HG03139 (cell line): ENCODE measurements around the gene LSM3.
"Not testable (repeated sequence)": the region's sequence is repeated elsewhere in the genome, so short reads cannot be mapped to it uniquely, and the experiment has no call there.

Source experiments
- ATAC-seq: cut with Tn5 transposase; IDR thresholded peaks from one replicate; pipeline ENCODE4 v1.9.1; 2021; ENCODE audit not compliant: unreplicated experiment

LSM3 gene

DNA sequence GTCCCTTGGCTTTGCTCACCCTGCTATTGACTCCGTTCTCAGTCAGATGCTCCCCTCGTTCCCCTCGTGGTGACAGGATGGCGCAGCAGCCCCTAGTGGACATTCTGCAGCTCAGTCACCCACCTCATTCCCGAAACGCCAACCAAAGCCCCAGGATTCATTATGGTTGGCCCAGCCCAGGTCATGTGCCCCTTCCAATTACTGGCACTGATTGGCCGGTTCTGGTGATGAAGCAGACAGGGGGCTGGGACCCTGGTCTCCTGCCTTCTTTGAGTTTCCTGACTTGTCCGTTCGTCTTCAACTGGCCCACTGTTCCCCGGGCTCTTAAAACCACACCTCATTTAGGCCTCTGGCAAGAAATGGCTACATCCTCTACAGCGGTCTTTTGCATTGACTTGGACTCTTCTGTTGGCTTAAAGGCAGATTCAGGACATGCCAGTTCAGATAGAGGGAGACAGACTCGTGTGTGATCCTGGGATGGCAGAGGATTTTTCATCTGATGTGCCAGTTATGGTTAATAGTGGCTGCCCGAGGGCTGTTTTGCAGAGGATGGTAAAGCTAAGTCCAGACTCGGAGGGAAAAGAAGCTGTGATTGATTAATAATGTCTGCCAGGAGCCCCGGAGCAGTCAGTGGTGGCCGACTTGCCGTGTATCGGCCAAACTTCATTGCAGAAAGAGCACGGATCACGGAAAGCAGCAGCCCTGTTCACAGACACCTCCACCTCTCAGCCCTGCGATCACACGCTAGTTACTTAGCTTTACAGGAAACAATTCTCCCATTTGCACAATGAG lies 37.8 kb downstream of the LSM3 start:
- ATAC-seq: no peak

DNA sequence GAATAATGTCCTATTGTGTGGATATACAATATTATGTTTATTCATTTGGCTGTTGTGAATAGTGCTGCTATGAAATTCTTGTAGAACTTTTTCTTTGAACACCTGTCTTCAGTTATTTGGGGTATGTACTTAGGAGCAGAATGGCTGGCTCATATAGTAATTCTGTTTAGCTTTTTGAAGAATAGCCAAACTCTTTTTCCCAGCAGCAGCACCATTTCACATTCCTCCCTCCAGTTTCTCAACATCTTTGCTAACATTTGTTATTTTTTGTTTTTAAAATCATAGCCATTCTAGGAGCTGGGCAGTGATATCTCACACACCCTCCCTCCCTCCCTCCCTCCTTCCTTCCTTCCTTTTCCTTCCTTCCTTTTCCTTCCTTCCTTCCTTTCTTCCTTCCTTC lies 39.7 kb downstream of the LSM3 start:
- no peak for ATAC-seq

- ATAC-seq: no peak
Measured at GRCh38 chr3:14220933-14221332, 42.3 kb downstream of the LSM3 start.

- no peak for ATAC-seq
Measured at GRCh38 chr3:14221902-14222301, 43.3 kb downstream of the LSM3 start.

DNA sequence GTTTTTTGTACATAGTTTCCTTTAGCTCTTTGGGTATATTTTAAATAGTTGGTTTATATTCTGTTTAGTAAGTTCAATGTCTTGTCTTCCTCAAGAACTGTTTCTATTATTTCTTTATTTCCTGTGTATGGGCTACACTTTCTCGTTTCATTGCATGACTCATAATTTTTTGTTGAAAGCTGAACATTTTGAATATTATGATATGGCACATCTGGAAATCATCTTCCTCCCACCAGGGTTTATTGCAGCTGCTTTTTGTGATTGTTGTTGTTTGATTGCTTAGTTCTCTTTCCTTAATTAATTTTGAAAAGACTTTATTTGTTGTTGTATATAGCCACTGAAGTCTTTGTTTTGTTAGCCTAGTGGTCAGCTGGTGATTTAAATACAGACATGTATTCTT lies 43.8 kb downstream of the LSM3 start:
- no peak for ATAC-seq

DNA sequence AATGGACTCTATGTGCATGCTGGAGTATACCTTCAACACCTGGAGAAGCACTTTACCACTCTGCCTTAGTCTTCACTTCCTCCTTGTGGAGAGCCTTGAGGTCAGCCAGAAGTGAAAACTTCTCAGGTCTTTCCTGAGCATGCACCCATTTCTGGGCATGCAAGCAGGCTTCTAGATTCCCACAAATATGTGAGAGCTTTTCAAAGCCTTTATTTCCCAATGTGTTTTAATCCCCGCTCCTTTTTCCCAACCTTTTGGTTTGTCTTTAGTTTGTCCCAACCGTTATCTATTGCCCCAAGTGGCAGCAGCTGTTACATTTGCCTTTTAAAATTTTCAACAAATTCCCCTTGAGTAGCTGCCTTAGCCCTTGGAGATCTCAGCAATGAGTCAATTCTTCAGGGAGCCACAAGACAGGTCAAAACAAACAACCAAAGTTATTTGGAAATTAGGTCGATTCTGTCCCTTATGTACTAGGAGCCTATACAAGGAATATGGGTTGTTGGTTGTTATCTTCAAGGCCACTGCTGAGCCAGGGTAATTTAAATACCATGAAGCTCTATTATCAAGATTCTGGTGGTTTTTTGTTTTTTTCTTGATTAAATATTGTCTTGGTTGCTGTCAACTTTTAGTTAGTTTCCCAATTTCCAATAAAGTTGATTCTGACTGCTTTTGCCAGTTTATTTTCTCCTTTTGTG lies 44.4 kb downstream of the LSM3 start:
- no peak for ATAC-seq

DNA sequence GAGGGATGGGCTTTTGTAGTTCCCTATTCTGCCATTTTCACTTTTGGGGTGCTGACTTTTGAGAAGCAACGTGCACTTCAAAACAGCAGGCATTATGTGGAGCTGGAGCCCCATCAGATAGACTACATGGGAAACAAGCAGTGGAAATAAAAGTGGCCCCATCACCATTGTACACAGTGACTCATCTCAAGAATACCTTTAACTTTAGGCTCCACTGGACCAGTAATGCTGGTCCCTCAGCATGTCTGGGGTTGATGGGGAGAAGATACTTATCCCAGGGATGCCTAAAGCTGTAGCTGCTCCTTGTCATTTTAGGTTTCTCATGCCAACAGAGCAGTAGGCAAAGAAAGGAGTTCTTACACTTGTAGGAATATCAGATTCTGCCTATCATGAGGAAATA lies 45.0 kb downstream of the LSM3 start:
- no peak for ATAC-seq

DNA sequence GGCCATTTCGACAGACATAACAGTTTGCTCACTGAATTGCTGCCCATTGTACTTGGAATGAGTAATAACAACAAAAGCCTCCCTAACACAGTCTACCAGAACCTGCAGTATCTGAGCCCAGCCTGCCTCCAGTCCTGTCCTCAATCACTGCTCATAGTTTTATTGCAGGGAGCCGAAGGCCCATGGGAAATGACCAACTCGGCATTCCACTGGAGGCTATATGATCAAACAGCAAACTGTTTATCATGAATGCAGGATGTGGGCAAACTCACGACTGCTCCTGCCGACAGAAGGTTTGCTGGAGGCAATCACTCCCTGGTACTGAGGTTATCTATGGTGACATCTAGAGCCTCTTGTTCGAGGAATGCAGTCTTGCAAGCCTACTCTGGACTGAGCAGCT lies 46.3 kb downstream of the LSM3 start:
- ATAC-seq: no peak

DNA sequence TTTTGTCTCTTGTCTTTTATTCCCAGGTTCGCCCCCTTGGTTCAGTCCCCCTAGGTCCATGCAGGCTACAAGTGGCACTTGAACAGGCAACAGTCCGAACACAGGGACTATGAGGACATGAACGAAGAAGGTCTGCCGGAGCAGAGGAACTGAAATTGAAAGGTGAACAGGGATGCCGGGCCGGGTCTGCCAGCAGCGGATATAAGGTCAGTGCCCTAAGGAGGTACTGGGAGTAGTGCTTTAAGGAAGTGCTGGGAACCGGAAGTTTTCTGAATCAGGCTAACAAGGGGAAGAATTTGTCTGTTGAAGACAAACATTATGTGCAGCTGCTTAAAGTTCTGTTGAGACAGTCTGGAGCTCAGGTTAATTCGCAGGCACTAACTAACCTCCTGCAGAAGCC lies 46.8 kb downstream of the LSM3 start:
- no peak for ATAC-seq

DNA sequence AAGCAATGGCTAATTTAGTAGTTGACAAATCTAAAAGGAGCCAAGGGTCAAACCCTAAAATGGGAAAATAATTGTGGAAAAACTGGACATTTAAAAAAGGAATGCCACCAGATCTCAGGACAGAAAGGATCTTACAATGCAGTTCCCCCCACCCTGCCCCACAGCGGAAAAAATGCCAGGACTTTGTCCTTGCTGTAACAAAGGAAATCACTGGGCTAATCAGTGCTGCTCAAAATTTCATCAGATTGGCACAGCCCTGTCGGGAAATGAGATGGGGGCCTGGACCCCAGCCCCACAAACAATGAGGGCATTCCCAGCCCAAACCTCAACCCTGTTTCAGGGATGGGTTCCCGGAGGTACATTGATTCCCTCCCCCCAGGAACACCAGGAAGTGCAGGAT lies 47.7 kb downstream of the LSM3 start:
- ATAC-seq: not testable (repeated sequence)

GRCh38 chr3:14227856-14228255 lies 49.2 kb downstream of the LSM3 start:
- ATAC-seq: no peak

DNA sequence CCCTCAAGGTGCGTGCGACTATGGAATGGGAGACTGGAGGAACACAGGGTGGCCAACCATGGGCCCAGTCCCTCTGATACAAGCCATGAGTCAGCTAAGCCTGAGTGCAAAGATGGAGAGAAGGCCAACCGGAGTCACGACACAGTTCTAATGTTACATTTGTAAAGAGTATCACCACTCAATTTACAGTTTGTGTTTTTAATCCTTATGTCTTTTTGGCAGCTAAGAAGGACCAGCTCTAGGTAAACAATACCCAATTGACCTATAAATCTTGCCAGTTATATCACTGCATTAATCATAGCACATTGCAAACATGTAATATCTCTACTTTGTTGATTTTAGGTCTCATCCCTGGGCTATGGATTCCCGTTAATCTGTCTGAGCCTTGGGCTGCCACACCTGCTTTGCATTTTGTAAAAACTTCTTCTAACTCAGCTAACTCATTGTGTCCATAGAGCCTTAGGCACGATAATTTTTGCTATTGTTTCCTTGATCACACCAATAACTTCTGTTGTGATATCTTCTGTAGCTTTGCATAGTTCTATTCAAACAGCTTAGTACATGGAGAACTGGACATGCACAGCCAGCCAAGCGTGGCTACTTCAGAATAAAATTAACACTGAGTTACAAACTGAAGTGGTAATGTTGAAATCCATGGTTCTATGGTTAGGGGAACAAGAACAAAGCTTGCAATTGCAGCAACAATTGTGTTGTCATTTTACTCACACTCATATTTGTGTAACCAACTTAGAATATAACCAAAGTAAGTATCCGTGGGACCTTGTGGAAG lies 50.3 kb downstream of the LSM3 start:
- ATAC-seq: no peak

GRCh38 chr3:14229695-14230094 lies 51.1 kb downstream of the LSM3 start:
- ATAC-seq: not testable (repeated sequence)

DNA sequence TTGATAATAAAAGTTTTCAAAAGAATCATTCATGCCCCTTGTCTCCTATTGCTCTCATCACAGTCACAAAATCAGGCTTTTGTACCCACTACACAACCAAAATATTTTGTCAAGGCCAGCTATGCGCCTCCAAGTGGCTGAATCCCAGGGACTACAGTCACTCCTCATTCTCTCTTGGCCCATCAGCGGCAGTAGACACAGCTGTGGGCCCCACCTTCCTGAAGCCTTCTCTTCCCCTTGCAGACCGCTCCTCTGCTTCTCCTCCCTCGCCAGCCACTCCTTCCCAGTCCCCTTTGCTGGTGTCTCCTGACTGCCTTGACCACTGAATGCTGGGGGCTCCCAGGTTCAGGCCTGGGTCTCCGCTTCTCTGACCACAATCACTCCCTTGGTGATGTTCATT lies 52.1 kb downstream of the LSM3 start:
- ATAC-seq: no peak

GRCh38 chr3:14231145-14231990 lies 52.8 kb downstream of the LSM3 start:
- ATAC-seq: no peak

DNA sequence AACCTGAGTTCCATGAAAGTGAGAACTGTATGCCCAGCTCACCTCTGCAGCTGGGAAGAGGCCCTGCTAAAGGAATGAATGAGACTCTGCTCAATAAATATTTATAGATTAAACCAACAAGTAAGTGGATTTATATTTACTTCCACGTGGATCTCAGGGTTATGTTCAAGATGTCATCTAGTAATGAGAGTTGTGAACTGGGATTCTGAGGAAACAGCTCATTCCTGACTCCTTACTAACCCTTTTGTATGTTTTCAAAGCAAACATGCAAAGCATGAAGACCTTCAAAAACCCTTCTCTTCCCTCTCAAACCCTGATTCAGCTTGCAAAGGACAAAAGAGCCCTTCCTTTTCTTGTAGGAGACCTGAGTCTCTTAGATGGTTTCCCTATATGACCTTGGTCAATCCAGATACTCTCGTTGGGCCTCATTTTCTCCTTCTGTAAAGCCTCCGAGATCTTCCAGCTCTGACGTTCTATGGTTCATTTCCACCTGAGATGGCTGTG lies 53.4 kb downstream of the LSM3 start:
- ATAC-seq: no peak

DNA sequence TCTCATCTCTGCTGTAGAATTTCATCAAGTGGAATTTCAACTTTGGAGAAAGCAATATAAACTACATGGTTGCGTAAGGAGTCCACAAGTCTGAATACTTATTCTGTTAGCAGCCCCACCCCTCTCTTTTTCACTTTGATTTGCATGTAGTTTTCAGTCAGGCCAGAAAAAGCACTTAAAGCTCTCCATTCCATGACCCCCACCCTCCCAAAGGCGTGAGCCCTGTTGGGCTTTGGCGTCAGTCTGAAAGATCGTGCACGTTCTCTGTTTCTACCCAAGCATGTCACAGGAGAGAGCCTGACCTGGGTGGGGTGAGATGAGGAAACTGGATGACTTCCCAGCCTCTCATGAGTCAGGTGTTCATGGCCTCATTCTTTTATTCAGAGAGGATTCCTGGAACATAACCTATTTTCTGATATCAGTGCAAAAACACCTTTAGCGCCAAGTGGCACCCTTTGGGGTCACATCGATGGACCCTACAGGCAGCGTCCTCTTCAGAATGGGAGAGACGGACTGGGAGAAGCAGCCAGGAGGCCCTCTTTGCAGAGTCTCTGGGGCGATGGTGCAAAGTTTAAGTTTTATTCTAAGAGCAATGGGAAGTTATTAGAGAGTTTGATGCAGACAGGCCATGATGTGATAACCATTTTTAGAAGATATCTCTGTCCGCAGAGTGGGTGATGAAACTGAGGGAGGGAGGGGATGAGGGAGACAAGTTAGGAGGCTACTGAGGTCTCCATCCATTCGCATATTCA lies 55.8 kb downstream of the LSM3 start:
- no peak for ATAC-seq

DNA sequence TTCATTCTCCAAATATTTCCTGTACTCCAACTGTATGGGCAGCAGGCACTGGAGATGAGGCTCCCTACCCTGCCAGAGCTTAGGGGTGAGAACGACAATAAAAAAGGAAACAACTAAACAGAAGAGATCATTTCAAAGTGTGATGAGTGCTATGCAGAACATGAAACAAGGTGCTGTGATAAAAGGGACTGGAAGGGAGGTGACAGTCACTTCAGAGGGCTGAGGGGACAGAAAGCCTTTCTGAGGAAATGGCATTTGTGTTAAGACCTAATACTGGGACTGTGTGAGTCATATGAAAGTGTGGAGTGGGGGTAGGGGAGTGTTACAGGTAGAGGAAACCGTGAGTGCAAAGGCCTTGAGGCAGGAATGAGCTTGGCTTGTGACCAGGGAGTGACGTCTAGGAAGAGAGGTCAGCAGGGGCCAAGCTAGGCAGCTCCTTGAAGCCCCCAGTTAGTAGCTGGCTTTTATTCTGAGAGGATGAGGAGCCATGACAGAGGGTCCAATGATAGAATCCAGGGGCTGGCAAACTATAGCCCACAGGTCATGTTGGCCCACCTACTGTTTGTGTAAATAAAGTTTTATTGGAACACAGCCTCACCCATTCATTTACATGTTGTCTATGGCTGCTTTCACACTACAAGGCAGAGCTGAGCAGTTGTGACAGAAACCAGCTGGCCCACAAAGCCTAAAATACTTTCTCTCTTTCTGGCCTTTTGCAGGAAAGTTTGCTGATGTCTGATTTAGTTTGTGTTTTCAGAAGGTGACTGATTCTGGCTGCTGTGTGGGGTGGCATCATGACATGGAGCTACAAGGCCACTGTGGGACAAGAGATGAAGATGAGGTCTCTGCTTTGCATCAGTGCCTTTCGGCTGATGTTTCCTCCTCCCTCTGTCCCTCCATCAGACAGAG lies 56.6 kb downstream of the LSM3 start:
- no peak for ATAC-seq

DNA sequence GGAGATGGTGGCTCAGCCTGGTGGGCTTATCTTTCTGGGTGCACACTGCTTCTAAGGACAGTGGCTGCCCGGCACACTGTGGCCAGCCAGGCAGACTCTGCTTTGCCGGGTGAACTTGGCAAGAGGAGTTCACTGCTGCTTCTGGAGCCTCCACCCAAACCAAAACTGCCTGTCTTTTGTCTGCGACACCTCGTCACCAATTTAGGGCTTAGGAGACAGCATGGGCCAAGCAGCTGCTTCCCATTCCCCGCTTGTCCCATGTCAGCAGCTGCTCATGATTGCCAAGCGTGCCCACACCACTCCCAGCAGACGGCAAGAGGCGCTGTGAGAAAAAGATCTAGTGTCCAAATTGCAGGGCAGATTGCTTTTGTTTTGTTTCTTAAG lies 57.3 kb downstream of the LSM3 start:
- no peak for ATAC-seq
